ENCODE data around the gene GADL1.

GRCh38 chr3:30728143-30728542 is 166.3 kb downstream of the GADL1 start:
- TF ChIP-seq SIN3A (IDR thresholded peaks at IDR 0.05; ENCODE audit: borderline replicate concordance, insufficient read depth, low read length), result no peak
- TF ChIP-seq TAF1 (IDR thresholded peaks at IDR 0.05; ENCODE audit: borderline replicate concordance, insufficient read depth, low read length), result no peak
- TF ChIP-seq REST (IDR thresholded peaks at IDR 0.05; ENCODE audit: insufficient read depth in 1 of 2, low read depth in 2 of 2, low read length in 2 of 2), result no peak
- TF ChIP-seq POLR2AphosphoS5 (IDR thresholded peaks at IDR 0.05; ENCODE audit: low read depth, low read length), result no peak

All from PFSK-1 (cell line).